ENCODE measurements around the gene SNAP29.
"Not testable (repeated sequence)": the region's sequence is repeated elsewhere in the genome, so short reads cannot be mapped to it uniquely, and the experiment has no call there.

SNAP29 gene

GRCh38 chr22:20858615-20859416, at the start of gene SNAP29, which contains the start of gene PI4KA:
SNAP29 (plus strand) TSS chr22:20859007; CDS start chr22:20859111, 104 bp downstream.
PI4KA (minus strand) TSS chr22:20858811; CDS start chr22:20858725, 86 bp downstream.
- no peak for FAIRE-seq

GRCh38 chr22:20809538-20810185, 49.1 kb upstream of the SNAP29 start:
- no peak for FAIRE-seq

- no peak for FAIRE-seq
Observed at GRCh38 chr22:20810645-20811044, 48.2 kb upstream of the SNAP29 start.

DNA sequence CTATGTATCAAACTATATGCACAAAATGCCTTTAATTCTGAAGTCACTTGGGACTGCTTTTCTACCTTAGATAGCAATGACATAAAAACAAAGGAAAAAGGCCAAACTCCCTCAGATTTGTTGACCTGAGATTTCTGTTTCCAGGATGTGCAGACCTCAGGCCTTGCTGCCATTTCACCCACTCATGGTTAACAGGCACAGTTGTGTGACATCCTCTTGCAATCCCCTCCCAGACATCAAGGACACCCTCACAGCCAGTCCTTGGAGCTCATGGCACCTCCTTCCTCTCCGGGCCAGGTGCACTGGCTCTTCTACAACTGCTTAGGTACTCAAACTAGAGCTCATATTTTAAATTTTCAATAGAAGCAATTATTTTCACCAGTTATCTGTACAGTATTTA, 47.6 kb upstream of the SNAP29 start:
- no peak for FAIRE-seq

DNA sequence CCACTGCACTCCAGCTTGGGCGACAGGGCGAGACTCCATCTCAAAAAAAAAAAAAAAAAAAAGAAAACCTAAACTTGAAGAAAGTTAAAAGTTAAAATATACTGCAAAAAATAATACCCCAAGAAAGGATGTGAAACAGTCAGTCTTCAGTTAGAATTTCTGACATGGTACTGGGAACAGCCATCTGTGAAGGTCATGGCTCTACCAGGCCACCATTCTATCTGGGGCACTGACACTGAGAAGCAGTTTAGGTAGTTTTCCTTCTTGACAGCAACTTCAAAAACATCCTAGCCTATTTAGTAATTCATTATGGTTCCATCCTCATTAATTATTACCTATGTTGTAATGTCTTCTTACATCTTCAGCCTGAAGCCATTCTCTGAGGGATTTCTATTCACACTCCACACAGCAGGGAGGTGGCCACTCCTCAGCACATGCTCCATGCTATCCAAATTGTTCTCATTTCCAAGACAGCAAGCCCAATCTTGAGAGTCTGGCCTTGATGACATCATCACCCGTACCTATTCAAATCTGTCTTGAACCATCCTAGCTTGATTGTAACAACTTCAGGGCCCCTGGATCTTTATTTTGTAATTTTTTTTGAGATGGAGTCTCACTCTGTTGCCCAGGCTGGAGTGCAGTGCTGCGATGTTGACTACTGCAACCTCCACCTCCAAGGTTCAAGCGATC, 46.7 kb upstream of the SNAP29 start:
- no peak for FAIRE-seq

DNA sequence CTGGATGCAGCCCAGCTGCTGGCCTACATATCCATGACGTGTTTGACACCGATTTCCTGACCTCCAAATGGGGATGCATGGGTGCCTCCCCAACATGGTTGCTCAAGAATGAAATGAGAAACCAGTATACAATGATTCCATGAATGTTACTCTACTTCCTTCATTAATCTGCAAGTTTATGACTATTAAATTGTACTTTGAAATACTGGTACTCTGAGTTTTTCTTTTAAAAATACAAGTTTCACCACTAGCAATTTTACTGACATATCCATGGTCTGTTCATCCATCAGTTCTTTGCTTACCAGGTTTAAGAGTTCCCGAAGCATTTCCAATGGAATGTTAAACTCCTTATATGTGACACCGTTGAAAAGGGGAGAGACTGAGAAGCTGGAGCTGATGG, 45.8 kb upstream of the SNAP29 start:
- FAIRE-seq, result no peak

DNA sequence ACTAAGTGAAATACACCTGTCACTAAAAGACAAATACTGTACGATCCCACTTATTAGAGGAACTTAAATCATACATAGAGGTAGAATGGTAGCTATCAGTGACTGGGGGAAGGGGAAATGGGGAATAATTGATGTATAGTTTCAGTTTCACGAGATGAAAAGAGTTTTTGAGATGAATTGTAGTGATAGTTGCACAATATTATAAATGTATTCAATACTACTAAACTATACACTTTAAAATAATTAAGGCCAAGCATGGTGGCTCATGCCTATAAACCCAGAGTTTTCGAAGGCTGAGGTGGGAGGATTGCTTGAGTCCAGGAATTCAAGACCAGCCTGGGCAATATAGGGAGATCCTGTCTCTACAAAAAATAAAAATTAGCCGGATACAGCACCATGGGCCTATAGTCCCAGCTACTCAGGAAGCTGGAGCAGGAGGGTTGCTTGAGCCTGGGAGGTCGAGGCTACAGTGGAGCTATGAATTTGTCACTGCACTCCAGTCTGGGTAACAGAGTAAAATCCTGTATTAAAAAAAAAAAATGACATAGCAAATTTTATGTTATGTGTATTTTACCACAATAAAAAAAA, 44.5 kb upstream of the SNAP29 start:
- FAIRE-seq, result no peak

- no peak for FAIRE-seq
Observed at GRCh38 chr22:20815477-20816050, 43.2 kb upstream of the SNAP29 start.

DNA sequence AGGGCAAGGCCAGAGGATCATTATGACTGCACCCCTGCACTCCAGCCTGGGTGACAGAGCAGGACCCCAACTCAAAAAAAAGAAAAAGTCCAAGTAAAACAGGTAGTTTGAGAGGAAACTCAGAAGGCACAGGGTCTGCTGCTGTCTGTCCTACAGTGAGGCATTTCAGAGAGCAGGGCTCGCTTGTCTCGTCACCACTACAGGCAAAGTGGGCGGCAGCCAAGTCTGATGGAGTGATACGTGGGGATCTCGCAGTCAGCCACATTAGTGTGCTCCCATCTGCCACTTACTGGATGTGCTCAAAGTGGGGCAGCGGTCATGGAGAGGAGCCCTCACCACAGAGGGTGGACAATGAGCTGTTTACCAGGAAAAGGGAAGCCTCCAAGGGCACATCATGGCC, 42.2 kb upstream of the SNAP29 start:
- FAIRE-seq, result no peak

GRCh38 chr22:20818471-20818870, 40.3 kb upstream of the SNAP29 start:
- FAIRE-seq, result no peak

GRCh38 chr22:20819471-20819870, 39.3 kb upstream of the SNAP29 start:
- no peak for FAIRE-seq

DNA sequence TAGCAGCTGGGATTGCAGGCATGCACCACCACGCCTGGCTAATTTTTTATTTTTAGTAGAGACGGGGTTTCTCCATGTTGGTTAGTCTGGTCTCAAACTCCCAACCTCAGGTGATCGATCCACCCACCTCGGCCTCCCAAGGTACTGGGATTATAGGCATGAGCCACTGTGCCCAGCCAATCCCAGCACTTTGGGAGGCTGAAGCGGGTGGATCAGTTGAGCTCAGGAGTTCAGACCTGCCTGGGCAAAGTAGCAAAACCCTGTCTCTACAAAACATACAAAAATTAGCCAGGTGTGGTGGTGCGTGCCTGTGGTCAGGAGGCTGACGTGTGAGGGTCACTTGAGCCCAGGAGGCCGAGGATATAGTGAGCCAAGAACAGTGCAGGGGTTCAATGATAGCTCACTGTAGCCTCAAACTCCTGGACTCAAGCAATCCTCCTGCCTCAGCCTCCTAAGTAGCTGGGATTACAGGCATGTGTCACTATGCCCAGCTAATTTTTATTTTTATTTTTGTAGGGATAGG, 37.0 kb upstream of the SNAP29 start:
- not testable (repeated sequence) for FAIRE-seq

GRCh38 chr22:20822240-20822639, 36.6 kb upstream of the SNAP29 start:
- FAIRE-seq, result no peak

DNA sequence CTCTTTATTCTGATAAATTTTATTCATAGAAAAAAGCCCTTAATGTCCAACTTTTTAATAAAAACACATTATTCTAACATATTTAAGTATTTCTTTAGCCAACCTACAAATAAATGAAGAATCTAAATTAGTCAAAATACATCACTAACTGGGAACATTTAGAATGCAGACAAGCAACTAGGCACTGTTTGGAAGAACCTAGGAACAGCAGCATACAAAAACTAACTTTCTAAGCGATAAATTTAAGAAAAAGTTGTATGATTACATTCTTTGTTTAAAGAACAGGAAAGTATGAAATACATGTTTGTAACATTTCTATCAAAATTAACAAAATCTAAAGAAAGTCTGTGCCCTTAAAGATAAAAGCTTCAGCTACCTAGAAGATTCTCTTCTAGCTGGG, 35.5 kb upstream of the SNAP29 start:
- FAIRE-seq, result no peak

- not testable (repeated sequence) for FAIRE-seq
Observed at GRCh38 chr22:20825216-20825615, 33.6 kb upstream of the SNAP29 start.

DNA sequence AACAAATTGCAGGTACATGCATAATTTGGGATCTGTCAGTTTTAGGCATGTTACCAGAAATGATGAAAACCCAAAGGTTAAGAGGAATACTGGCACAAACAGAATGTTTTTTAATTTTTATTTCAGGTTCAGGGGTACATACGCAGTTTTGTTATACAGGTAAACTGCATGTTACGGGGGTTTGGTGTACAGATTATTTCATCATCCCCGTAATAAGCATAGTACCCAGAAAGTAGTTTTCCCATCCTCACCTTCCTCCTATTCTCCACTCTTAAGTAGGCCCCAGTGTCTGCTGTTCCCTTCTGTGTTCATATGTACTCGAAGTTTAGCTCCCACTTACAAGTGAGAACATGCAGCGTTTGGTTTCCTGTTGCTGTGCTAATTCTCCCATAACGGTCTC, 33.2 kb upstream of the SNAP29 start:
- no peak for FAIRE-seq

- not testable (repeated sequence) for FAIRE-seq
Observed at GRCh38 chr22:20826373-20827152, 32.2 kb upstream of the SNAP29 start.

- no peak for FAIRE-seq
Observed at GRCh38 chr22:20829491-20830134, 29.2 kb upstream of the SNAP29 start.

- no peak for FAIRE-seq
Observed at GRCh38 chr22:20833225-20833665, 25.6 kb upstream of the SNAP29 start.

- FAIRE-seq, result no peak
Observed at GRCh38 chr22:20834206-20834605, 24.6 kb upstream of the SNAP29 start.

GRCh38 chr22:20834725-20835124, 24.1 kb upstream of the SNAP29 start:
- no peak for FAIRE-seq
